Measurements from ENCODE around the gene KIF2A. TPM values are rescaled to one million over a fixed set of nuclear protein-coding genes. Genes with fewer than 3 reads are reported as not detected.

KIF2A gene
- total and polyA plus RNA-seq, 9 of the 15 experiments (the other 6 are each of a cell fraction or from before 2014, with no cell fraction given), result 42.6 to 126 (median 77.6) TPM

DNA sequence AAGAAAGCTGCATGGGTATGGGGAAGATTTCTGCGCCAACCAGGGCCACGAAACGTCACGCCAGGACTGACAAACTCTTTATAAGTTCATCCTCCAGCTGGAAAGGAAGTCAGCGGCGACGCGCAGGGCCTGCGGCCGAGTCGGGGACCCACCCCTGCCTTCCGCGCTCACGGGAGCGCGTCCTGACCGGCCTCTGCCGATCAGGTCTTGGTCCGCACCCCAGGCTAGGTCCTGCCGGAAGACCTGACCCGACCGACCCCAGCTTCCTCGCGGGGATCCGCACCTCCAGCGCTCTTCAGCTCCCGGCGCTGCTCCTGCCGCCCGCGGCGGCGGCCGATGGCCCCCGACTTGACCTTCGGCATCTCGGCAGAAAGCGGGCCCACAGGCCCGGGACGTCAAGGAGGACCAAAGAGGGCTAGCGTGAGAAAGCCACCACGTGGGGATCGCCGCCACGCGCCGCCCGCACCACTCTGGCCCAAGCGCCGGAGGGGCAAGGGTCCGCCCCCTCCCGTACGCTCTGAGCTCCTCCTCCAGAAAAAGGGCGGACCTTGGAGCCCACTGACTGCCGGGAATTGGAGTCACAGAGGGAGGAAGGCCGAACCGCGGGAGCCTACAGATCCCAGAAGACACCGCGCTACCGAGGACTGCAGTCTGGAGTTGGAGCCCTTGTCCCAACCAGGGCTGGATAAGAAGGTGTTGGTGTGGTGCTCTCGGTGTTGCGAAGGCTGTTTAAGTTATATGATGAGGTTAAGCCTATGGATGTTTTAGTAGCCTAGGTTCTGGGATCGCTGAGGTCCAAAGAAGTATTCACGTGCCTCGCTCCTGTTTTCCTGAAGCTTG lies 97.6 kb downstream of the KIF2A start, which contains the start of gene DIMT1 (continued):
- TF ChIP-seq, protein P1, sequence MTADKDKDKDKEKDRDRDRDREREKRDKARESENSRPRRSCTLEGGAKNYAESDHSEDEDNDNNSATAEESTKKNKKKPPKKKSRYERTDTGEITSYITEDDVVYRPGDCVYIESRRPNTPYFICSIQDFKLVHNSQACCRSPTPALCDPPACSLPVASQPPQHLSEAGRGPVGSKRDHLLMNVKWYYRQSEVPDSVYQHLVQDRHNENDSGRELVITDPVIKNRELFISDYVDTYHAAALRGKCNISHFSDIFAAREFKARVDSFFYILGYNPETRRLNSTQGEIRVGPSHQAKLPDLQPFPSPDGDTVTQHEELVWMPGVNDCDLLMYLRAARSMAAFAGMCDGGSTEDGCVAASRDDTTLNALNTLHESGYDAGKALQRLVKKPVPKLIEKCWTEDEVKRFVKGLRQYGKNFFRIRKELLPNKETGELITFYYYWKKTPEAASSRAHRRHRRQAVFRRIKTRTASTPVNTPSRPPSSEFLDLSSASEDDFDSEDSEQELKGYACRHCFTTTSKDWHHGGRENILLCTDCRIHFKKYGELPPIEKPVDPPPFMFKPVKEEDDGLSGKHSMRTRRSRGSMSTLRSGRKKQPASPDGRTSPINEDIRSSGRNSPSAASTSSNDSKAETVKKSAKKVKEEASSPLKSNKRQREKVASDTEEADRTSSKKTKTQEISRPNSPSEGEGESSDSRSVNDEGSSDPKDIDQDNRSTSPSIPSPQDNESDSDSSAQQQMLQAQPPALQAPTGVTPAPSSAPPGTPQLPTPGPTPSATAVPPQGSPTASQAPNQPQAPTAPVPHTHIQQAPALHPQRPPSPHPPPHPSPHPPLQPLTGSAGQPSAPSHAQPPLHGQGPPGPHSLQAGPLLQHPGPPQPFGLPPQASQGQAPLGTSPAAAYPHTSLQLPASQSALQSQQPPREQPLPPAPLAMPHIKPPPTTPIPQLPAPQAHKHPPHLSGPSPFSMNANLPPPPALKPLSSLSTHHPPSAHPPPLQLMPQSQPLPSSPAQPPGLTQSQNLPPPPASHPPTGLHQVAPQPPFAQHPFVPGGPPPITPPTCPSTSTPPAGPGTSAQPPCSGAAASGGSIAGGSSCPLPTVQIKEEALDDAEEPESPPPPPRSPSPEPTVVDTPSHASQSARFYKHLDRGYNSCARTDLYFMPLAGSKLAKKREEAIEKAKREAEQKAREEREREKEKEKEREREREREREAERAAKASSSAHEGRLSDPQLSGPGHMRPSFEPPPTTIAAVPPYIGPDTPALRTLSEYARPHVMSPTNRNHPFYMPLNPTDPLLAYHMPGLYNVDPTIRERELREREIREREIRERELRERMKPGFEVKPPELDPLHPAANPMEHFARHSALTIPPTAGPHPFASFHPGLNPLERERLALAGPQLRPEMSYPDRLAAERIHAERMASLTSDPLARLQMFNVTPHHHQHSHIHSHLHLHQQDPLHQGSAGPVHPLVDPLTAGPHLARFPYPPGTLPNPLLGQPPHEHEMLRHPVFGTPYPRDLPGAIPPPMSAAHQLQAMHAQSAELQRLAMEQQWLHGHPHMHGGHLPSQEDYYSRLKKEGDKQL (CRISPR knock-in tag; IDR thresholded peaks at IDR 0.05; ENCODE audit: borderline replicate concordance), result no peak
- TF ChIP-seq RBM14 (IDR thresholded peaks at IDR 0.05; ENCODE audit: borderline replicate concordance, insufficient read depth, low read depth, low read length) (0 out of 2 replicates have a peak, but pooled peaks have one; percentile 59), SRF (CRISPR knock-in tag; IDR thresholded peaks at IDR 0.05) (peak in 1 of 2 experiments; percentile 39; a peak in 1 of 4 replicates)
